Measurements from ENCODE around the gene TBC1D10A.

TBC1D10A gene

GRCh38 chr22:30308093-30308492 is 18.6 kb downstream of the TBC1D10A start:
- TF ChIP-seq CTCF (IDR thresholded peaks at IDR 0.05) = no peak
- H3K27ac ChIP-seq = peak overlapping the region in 1 of 2 donors; percentile 92
- no peak overlapping the region for H3K4me3 ChIP-seq
- no peak for DNase-seq (ENCODE audit: low spot score)

GRCh38 chr22:30307041-30307574 is 19.6 kb downstream of the TBC1D10A start:
- H3K27ac ChIP-seq = peak overlapping the region in 1 of 2 donors; percentile 92
- no peak overlapping the region for H3K4me3 ChIP-seq
- DNase-seq (ENCODE audit: low spot score) = no peak
- TF ChIP-seq CTCF (IDR thresholded peaks at IDR 0.05) = no peak

GRCh38 chr22:30306627-30307011 is 20.1 kb downstream of the TBC1D10A start:
- no peak for TF ChIP-seq CTCF (IDR thresholded peaks at IDR 0.05)
- Histone ChIP-seq H3K4me3 (no peak overlapping the region), H3K27ac (peak overlapping the region; percentile 69 to 92)
- DNase-seq (ENCODE audit: low spot score) = no peak

GRCh38 chr22:30305906-30306626 is 20.7 kb downstream of the TBC1D10A start:
- H3K4me3 ChIP-seq = peak overlapping the region; percentile 23

GRCh38 chr22:30305519-30305905 is 21.2 kb downstream of the TBC1D10A start:
- Histone ChIP-seq H3K27ac (peak overlapping the region; percentile 69 to 92), H3K4me3 (peak overlapping the region; percentile 23)
- no peak for DNase-seq (ENCODE audit: low spot score)
- TF ChIP-seq CTCF (IDR thresholded peaks at IDR 0.05) = no peak

More at GRCh38 chr22:30305906-30306626, 20.7 kb downstream of the TBC1D10A start:
- H3K27ac ChIP-seq = peak overlapping the region; percentile 69 to 92
- no peak for TF ChIP-seq CTCF (IDR thresholded peaks at IDR 0.05)
- DNase-seq (ENCODE audit: low spot score) = no peak

GRCh38 chr22:30304495-30305244 is 22.1 kb downstream of the TBC1D10A start:
- DNase-seq (ENCODE audit: low spot score) = no peak
- TF ChIP-seq CTCF (IDR thresholded peaks at IDR 0.05) = no peak
- Histone ChIP-seq H3K4me3 (peak overlapping the region; percentile 3), H3K27ac (peak overlapping the region; percentile 69 to 92)

Measured in coronary artery (tissue), 2 donors.